GM19397 (cell line): ENCODE data around the gene BBS9.

Source experiments
- ATAC-seq: cut with Tn5 transposase; IDR thresholded peaks from one replicate; pipeline ENCODE4 v1.9.1; 2021; ENCODE audit warnings: mild to moderate bottlenecking, moderate library complexity; ENCODE audit not compliant: unreplicated experiment

Gene BBS9

DNA sequence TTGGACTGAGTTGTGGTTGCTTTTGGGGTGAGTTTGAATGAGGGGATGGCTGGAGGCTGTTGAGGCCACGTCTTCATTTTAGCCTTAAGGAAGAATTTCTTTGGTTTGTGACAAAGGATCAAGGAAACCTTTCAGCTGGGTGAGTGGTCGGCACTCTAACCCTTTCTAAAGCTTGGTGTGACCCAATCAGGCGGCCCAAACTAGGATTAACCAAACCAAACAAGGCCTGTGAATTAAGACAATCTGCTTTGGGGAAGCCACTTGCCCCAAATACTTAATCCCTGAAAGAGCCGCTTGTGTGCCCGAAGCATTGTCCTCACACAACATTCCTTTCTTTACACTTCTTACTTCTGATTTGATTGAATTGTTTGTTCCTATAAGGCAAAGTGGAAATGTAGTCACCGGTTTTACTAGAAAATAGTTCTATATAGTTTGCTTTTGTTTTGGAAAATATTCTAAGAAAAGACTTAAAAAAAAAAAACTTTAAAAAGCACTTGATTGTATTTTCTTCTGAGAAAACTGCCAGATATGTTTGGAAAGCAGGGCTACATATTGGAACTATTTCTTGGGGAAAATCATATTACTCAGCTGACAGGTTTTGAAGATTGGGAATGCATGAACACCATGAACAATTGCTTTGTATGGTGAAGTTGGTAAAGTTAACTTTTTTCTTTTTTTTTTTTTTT is 503.6 kb downstream of the BBS9 start:
- ATAC-seq = no peak

GRCh38 chr7:33634606-33635005 is 505.2 kb downstream of the BBS9 start:
- ATAC-seq = no peak

DNA sequence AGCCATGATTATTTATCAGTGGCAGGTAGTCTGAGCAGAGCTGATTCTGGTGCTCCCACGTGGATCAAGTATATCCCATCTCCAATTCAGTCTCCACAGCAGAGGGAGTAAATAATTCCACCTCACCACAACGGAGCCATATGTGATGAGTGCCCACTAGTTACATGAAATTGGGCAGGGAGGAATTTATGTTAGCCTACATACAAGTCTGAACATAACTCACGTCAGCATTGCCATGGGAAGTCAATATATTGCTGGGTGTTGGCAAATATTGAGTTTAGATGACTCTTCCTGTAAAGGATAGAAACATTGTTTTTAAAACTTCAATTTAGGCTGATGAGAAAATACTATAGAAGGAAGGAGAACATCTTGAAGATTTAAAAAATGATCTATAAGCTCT is 507.0 kb downstream of the BBS9 start:
- ATAC-seq = no peak

GRCh38 chr7:33639552-33640197 is 510.3 kb downstream of the BBS9 start:
- no peak for ATAC-seq

DNA sequence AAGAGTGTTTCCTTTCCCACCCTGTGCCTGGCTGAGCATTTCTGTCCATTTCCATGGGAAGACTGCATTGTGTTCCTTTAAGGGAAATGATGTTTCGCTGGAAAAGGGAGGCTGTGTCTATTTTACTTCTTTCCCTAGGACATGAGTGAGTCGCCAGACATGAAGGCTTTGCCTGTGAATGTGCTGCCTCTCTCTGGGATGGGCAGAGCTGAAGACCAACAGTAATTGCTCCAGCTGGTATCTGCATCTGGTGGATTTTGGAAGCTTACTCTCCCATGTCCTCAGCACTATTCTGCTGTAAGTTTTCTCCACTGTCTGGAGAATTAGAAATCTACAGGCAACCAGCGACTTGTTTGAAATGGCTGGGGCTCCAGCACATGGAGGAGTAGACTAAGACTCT is 511.4 kb downstream of the BBS9 start:
- no peak for ATAC-seq

DNA sequence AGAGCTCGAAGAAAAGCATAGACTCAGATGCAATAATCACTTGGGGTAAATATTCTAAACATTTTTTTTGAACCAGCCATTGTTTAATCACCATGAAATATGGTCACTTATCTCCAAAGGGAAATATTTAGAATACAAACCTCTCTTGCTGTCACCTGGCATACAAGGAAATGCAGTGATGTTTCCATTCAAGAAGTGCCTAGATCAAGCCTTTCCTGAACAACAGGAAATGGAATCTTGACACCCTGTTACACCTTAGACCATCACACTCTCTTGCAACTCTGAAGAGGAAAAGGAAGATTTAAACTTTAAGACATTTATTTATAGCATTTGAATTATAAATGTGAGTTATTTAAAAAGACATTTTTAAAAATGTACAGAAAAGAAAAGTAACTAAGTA is 512.9 kb downstream of the BBS9 start:
- no peak for ATAC-seq

GRCh38 chr7:33643530-33643929 is 514.2 kb downstream of the BBS9 start:
- ATAC-seq = no peak

- no peak for ATAC-seq
Measured at GRCh38 chr7:33644489-33644888, 515.1 kb downstream of the BBS9 start.

DNA sequence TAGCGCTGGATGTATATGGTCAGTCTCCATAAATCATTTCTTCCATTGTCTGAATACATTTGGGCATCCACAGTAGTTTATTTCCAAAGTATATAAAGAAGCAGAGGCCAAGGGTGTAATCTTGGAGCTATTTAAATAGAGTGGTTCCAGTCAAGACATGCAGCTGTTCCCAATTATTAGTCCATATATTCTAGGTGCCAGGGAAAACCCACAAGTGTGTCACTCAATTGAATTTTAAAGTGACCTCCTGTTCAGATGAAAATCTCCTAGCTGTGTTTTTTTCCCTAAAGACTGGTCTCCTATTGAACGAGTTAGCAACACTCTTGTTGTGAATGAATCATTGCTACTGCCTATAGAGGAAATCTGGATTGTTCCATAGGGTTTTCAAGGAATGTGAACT is 515.7 kb downstream of the BBS9 start:
- ATAC-seq = no peak

DNA sequence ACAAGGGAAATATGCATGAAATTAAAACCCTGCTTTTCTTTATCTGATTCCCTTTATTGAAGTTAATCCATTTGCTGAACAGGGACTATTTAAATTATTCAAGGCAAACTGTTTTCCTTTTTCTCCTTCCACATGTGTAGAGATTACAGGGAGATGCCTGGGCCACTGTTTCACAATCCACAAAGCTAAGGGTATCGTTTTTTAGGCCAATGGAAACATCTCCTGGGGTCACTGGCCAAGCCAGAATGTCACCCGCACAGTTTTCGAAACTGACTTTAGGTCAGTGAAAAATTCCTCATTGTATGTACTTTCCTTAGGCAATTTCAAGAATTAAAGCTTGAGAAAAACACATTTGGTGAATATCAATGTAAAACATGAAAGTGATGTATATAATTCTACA is 516.8 kb downstream of the BBS9 start:
- ATAC-seq = no peak

- no peak for ATAC-seq
Measured at GRCh38 chr7:33646891-33647391, 517.6 kb downstream of the BBS9 start.

DNA sequence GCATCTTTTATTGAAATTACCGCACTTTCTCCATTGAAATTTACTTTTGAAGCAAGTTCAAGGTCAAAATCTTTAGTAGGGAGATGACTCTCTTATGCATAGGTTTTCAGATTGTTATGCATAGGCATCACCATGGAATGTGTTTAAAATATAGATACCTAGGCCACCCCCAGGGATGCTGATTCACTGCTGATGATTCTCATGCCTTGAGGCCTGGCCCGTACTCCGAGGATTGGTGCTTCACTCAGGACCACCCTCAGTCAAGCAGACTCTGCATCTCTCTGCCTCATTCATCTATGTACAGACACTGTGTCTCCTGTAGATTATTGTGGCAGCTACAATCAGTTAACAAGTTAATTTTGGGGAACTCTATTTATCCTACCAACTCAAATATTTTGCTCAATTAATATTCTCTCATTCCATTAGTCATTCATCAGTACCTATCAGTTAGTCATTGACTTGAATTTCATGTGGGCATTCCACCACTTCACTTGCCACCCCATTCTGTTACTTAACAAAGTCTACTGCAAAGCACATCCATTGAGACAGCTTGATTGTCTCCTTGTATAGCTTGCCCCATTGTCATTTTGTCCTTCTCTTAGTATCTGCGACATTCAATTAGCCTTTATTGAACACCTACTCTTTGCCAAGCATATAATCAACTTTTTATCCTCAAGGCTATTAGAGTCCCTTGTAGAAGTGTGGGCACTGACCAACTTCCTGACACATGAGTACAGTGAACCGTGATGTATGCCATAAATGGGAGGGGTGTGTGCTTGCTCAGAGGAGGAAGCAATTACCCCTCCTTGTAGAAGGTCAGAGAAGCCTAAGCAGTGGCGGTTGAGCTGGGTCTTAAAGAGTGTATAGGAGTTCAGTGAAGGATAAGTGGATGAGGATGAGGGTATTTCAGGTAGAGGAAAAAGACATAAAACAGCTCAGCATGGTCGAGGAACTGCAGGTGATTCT is 520.4 kb downstream of the BBS9 start:
- no peak for ATAC-seq

DNA sequence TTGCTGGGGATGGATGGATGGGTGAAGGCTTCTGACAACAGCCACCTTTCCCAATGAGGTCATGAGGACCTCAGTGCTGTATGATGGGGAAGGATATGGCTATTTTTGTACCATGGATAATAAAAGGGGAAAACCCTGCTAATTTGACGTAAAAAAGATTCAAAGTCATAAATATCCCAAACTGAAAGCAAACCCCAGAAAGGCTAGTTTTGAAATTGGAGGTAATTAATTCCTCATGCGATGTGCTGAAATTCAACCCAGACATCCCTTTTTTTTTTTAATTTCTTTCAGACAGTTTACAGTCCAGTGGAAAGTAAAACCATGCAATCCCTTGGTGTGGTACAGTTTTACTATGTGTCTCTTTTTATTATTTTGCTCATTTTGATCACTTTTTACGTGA is 521.5 kb downstream of the BBS9 start:
- no peak for ATAC-seq

DNA sequence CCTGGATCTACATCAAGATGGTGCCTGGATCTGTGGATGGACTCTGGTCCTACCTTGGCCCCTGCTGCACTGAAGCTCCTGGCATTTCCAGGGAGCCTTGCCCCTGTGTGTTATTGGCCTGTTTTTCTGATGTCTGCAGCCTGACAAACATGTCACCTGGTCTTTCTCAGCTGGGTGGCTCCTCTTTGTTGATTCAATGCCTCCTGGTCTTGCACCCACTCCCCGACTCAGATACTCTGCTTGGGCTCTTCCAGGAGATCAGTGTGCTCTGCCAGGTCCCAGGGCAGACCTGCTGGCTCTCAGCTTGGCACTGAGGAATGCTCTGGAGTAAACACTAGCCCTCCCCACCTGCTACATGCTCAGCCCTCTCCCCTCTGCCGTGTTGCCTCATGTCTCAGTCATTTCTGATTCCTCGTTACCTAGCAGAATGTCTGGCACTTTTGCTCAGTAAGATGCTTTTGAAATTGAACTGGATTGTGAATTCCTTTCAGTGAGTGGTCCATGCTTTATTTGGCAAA is 522.7 kb downstream of the BBS9 start:
- ATAC-seq = no peak

DNA sequence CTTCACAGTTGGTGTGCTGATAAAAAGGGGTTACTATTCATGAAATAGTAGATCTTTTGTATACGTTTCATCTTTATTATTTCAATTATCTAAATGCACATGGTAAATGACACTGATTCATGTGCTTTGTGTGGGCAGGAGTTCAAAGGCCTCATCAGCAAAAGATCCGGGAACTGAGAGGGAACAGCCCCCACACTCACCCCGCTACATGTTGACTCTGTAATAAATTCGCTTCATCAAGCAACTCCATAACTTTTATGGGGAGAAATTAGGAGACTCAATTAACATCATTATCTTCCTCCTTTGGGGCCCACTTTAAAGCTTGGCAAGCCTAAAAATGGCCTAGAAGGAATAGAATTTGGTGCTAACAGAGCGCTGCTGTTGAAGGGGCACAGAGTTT is 525.3 kb downstream of the BBS9 start:
- ATAC-seq = no peak
